GM21528 (cell line): ENCODE measurements around the gene CUX1.

Experiments used
- ATAC-seq: cut with Tn5 transposase; IDR thresholded peaks from one replicate; pipeline ENCODE4 v1.9.1; 2021; ENCODE audit warnings: mild to moderate bottlenecking, moderate library complexity; ENCODE audit not compliant: unreplicated experiment, low FRiP score

Gene CUX1

DNA sequence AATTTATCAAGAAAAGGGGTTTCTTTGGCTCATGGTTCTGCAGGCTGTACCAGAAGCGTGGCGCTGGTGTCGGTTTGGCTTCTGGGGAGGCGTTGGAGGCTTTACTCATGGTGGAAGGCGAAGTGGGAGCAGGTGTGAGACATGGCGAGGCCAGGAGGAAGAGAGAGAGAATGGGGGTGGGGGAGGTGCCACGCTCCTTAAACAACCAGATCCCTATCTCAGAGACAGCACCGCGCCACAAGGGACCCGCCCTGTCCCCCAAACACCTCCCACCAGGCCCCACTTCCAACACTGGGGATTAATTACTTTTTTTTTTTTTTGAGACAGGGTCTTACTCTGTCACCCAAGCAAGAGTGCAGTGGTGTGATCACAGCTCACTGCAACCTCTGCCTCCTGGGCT lies 451.2 kb downstream of the CUX1 start:
- ATAC-seq, result no peak

DNA sequence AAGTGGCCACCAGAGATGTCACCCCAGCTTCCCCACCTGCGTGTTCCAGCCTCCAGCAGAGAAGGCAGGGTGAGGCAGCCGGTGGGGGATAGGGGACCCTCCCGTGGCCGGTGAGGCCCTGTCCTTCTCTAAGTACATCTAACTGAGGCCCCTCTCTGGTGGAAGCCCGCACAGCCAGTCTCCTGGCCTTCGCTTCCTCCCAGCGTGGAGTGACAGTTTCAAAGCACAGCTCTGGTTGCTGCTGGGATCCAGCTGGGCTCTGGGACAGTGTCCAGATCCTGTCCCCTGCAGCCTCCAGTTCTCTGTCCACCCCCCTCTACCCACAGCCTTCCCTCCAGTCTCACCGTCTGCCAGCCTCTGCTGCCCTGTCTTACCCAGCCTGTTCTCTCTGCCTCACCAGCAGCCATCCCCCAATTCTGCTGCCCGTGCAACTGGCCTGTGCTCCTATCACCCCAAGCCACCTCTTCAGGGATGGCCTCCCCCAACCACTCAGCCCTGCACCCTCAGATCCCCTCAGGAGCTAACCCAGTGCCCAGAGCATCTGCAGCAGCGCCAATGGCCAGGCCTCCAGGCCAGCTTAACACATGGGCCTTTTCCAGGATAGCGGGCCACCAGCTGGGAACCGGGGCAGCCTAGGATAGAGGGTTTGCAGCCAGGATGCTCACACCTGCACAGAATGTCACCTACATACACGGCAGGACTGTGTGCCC lies 452.9 kb downstream of the CUX1 start:
- no peak for ATAC-seq

DNA sequence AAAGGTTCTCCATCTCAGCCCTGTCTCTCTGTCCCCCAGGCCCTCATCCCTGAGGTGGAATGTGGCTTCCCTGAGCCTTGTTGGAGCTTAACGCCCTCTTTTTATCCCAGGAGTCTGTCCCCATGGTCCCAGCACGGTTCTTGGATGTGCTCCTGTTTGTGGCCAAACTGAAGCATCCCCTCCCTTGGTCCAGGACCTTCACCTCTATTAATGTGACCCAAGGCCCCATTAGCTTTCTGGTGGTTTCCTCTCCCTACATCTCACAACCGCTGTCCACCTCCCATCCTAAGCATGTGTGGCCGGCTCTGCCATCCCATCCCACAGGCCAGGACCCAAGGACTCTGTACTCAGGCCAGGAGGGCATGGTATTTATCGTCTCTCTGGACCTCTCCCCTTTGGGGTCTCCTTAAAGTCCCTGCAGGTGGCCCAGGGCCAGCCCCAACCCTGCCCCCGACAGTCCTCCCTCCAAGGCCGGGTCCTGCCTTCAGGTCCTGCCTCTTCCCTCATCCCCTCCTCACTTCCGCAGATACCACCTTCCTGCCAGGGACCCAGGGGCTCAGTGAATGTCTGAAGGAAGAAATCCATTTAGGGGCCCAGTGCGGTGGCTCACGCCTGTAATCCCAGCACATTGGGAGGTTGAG lies 453.9 kb downstream of the CUX1 start:
- ATAC-seq, result no peak

DNA sequence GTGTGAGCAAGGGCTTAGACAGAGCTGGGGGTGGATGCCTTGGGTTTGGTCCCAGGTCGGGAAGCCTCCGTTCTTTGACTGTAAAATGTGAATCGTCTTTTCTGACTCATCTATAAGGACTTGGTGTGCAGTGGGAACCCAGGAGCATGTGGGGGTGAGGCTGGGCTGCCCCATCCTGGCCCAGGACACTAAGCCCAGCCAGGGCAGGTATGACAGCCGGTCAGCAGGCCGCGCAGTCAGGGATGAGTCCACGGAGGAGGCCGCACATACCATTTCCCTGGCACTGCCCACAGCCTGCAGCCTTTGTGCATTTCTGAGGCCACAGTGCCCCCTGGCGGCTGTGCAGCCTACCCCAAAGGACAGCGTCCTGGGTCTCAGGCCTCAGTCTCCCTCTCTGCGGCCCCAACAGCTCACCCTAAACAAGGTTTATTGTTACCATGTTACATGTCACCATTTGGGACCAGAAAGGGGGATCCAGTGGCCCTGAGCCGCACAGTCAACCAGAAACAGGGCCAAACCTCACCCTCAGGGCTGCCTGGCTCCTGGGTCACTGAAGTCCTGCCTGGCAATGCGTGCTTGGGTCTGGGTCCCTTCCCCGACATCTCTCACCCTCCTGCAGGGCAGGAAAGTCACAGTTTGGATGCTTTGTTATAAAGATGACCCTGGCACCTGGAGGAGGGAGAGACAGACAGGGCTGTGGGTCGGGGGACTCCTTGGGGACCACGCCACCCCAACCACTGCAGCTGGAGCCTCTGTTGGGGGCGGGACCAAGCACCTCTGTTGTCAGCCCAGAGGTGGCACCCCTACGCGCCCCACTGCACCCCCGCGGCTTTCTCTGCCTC lies 454.9 kb downstream of the CUX1 start:
- no peak for ATAC-seq

GRCh38 chr7:102272917-102273748 lies 455.7 kb downstream of the CUX1 start:
- ATAC-seq, result no peak

GRCh38 chr7:102273749-102274712 lies 456.6 kb downstream of the CUX1 start:
- ATAC-seq, result no peak

DNA sequence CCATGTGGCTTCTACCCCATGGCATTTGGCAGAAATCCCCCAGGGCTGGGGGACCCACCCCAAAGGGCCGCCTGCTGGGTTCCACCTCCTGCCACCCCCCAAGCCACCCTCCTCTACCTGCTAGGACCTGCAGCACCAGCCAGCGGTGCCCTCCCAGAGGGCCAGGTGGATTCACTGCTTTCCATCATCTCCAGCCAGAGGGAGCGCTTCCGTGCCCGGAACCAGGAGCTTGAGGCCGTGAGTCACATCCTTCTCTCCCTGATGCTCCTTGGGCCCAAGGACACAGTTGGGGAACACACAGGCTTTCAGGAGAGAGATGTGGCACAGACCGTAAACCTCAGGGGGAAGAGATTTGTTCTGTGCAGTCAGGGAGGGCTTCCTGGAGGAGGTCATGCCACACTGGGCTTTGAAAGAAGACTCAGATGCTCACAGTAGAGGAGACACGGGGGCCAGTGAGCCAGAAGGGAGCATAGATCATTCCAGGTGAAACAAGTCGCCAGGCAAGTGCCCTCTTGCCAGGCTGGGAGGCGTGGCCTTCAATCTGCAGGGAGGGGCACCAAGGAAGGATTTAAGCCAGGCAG lies 457.8 kb downstream of the CUX1 start:
- no peak for ATAC-seq

- ATAC-seq, result no peak
Observed at GRCh38 chr7:102277901-102278300, 460.5 kb downstream of the CUX1 start.

DNA sequence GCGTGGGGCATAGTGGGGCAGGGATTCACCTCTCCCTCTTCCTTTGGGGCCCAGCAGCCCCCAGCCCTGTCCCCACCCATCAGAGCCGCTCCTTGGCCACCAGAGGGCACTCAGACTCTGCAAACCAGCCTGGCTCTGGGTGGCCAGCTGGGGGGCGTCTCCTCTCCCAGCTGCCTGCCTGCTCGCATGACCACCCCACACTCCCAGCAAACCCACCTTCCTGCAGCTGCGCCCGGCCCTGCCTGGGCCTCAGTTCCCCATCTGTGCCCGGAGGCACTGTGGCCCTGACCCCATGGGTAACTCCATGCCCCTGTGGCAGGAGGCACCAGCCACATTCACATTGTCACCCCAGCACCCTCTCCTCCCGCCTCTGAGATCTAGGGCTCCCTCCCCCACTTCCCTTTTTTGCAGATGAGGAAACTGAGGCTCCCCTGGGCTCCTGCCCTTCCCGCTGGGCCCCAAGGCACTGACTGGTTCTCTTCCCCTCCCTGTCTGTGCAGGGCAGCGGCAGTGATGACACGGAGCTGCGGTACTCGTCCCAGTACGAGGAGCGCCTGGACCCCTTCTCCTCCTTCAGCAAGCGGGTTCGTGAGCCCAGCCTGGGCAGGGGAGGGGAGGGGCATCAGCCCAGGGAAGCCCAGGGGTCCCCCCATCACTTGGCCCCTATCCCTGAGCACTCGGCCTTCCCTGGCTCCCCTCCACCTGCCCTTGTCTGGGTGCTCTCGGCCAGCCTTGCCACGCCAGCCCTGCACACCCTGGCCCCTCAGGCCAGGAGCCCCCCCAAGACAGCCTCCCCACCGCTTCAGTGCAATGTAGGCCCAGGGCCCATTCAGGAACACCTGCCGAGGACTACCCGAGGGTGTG lies 462.3 kb downstream of the CUX1 start:
- ATAC-seq, result no peak

GRCh38 chr7:102280521-102280920 lies 463.1 kb downstream of the CUX1 start:
- no peak for ATAC-seq

DNA sequence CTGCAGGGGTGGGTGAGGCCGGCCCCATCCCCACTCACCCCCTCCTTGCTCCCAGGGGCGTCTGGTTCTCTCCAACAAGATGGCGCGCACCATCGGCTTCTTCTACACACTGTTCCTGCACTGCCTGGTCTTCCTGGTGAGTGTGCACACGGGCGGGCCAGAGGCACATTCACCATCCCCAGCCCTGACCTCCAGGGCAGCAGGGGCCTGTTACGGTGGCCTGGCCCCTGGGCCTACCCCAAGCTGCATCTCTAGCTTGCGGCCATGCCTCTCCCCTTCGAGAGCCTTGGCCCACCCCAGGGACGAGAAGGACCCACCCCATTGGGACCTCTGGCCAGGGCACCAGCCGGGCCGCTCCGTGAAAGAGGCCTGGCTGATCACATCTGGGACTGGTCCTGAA lies 464.4 kb downstream of the CUX1 start:
- ATAC-seq, result no peak

- ATAC-seq, result no peak
Observed at GRCh38 chr7:102282465-102283362, 465.3 kb downstream of the CUX1 start.

DNA sequence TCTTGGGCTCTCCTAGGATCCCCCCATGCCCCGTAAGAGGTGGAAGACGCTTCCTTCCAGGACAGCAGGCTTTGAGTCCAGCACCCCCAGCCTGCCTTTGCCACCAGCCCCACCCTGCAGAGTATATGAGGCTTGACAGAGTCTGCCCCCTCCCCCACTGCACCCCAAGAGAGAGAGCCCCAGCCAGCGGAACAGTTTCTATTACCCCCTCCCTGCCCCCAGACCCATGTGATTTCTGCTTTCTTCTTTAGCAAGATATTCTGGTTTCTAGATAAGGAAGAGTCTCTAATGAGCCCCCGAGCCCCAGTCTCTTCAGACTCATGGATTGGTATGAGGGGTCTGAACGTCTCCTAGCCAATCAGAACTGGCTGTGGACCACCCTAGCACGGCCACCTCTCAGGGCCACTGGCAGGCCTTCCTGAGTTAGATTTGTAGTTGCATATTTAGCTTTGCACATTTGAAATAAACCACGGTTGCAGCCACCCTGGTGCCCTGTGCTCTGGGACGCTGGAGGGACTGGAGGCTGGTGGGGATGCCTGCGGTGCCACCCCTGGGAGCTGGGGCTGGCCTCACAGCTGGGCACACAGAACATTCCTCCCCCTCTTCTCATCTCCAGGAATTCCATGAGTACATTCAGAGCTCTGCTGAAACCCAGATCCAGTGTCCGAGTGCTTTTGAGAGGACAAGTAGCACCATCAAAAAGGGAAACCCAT lies 466.2 kb downstream of the CUX1 start:
- no peak for ATAC-seq

- ATAC-seq, result no peak
Observed at GRCh38 chr7:102284399-102284798, 467.0 kb downstream of the CUX1 start.

DNA sequence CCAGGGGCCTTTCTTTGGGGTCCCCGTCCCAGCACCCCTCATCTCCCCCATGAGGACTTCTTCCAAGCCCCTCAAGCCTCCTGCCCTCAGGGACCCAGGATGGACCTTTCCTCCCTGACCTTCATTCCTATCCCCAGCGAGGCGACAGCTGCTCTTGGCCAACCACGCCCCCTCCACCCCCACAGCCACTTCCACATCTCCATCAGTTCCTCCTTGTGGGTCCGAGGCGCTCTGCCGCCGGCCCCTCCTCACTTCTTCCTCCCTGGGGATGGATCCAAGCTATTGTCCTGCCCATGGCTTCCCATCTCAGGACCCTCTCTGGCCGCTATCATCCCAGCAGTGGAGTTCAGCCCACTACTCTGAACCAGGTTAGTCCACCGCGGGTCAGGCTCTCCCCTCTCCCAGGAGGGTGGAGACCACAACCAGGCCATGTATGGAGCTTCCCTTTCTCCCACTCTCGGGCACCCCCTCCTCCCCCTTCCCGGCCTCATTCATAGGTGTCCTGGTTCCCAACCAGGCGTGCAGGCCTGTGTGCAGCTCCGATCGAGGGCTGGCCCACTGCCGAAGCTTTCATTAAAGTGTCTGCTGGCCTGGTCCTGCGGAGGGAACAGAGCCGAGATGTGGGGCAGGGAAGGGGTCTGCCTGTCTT lies 467.6 kb downstream of the CUX1 start:
- no peak for ATAC-seq
